GM12875 (cell line): ENCODE data around the gene MAGEA9B.
"Not testable (repeated sequence)": the region's sequence is repeated elsewhere in the genome, so short reads cannot be mapped to it uniquely, and the experiment has no call there.

Experiments
- H3K4me3 ChIP-seq: one replicate; pipeline ENCODE4 v1.5.1; 2011; ENCODE audit warnings: low read depth, low read length, control low read depth
- CTCF ChIP-seq: IDR thresholded peaks from 2 replicates; pipeline ENCODE4 v1.5.1; 2011; ENCODE audit warnings: low read depth, mild to moderate bottlenecking, control low read depth, inconsistent platforms, low read length, moderate library complexity, borderline replicate concordance; ENCODE audit not compliant: insufficient read depth

MAGEA9B gene

GRCh38 chrX:149628280-149628679, 41.0 kb upstream of the MAGEA9B start:
- no peak for TF ChIP-seq CTCF
- no peak overlapping the region for H3K4me3 ChIP-seq

- H3K4me3 ChIP-seq, result not testable (repeated sequence)
Observed at GRCh38 chrX:149626829-149627228, 39.6 kb upstream of the MAGEA9B start.

GRCh38 chrX:149619662-149620061, 32.4 kb upstream of the MAGEA9B start:
- H3K4me3 ChIP-seq, result not testable (repeated sequence)

GRCh38 chrX:149618871-149619270, 31.6 kb upstream of the MAGEA9B start:
- TF ChIP-seq CTCF, result no peak
- no peak overlapping the region for H3K4me3 ChIP-seq

- no peak for TF ChIP-seq CTCF
- no peak overlapping the region for H3K4me3 ChIP-seq
Observed at GRCh38 chrX:149611623-149612175, 24.4 kb upstream of the MAGEA9B start.

GRCh38 chrX:149610511-149610910, 23.3 kb upstream of the MAGEA9B start:
- no peak overlapping the region for H3K4me3 ChIP-seq
- no peak for TF ChIP-seq CTCF

- TF ChIP-seq CTCF, result no peak
- no peak overlapping the region for H3K4me3 ChIP-seq
Observed at GRCh38 chrX:149607699-149608098, 20.4 kb upstream of the MAGEA9B start.

GRCh38 chrX:149605248-149605885, 18.1 kb upstream of the MAGEA9B start:
- H3K4me3 ChIP-seq, result not testable (repeated sequence)

- H3K4me3 ChIP-seq, result not testable (repeated sequence)
Observed at GRCh38 chrX:149598603-149599002, 11.3 kb upstream of the MAGEA9B start.

GRCh38 chrX:149595943-149596342, 8.7 kb upstream of the MAGEA9B start:
- H3K4me3 ChIP-seq, result not testable (repeated sequence)

- H3K4me3 ChIP-seq, result not testable (repeated sequence)
Observed at GRCh38 chrX:149595214-149595613, 8.0 kb upstream of the MAGEA9B start, which contains the start of gene HSFX2. TSS of gene HSFX2 (minus strand) at chrX:149595314. CDS start at chrX:149594700, 614 bp downstream.

- H3K4me3 ChIP-seq, result not testable (repeated sequence)
Observed at GRCh38 chrX:149590993-149591392, 3.7 kb upstream of the MAGEA9B start.

GRCh38 chrX:149585631-149586030, 1.6 kb downstream of the MAGEA9B start:
- H3K4me3 ChIP-seq, result not testable (repeated sequence)

GRCh38 chrX:149573456-149573855, 13.8 kb downstream of the MAGEA9B start:
- H3K4me3 ChIP-seq, result not testable (repeated sequence)
